Fibroblast of lung (primary cell): Measurements from ENCODE around the gene ITGA8. TPM values are rescaled to one million over a fixed set of nuclear protein-coding genes. Genes with fewer than 3 reads are reported as not detected.
A peak's percentile ranks its signal among the peaks of the same experiment; 100 is the strongest.

Experiments
- DNase-seq, 2 donors: peaks; one replicate each; pipeline versions ENCODE4 v3.0.0 to v3.0.0-alpha.2; 2010; ENCODE audit warnings: low read depth in 2 of 2
- H2AFZ ChIP-seq: 2 replicates; pipeline ENCODE4 v1.5.1; 2012; ENCODE audit warnings: low read length, control low read depth, inconsistent platforms
- H3K27ac ChIP-seq: 2 replicates; pipeline ENCODE4 v1.5.1; 2011; ENCODE audit warnings: low read length, control low read depth; ENCODE audit not compliant: insufficient read depth
- H3K27me3 ChIP-seq: 2 replicates; pipeline ENCODE4 v1.5.1; 2011; ENCODE audit warnings: mild to moderate bottlenecking, low read length; ENCODE audit not compliant: control insufficient read depth, insufficient read depth
- H3K36me3 ChIP-seq: 2 replicates; pipeline ENCODE4 v1.5.1; 2011; ENCODE audit warnings: low read length; ENCODE audit not compliant: control insufficient read depth, insufficient read depth
- H3K4me1 ChIP-seq: 2 replicates; pipeline ENCODE4 v1.5.1; 2011; ENCODE audit warnings: low read length; ENCODE audit not compliant: control insufficient read depth, insufficient read depth; ENCODE audit errors: extremely low read depth
- H3K4me2 ChIP-seq: 2 replicates; pipeline ENCODE4 v1.5.1; 2011; ENCODE audit warnings: low read length, control low read depth; ENCODE audit not compliant: insufficient read depth; ENCODE audit errors: extremely low read depth
- H3K4me3 ChIP-seq, 4 experiments: fragments of 200-600 bp in 1 of 4; sonication (generic) in 1 of 4; replicated peaks in 1 of 4; 2 replicates each; pipeline ENCODE4 v1.5.1; 2011 to 2016; ENCODE audit warnings: low read length in 4 of 4, low read depth in 3 of 4, mild to moderate bottlenecking in 3 of 4, control low read depth in 2 of 4, inconsistent platforms in 1 of 4, mixed read lengths in 1 of 4; ENCODE audit not compliant: insufficient read depth in 1 of 4; ENCODE audit errors: control extremely low read depth in 1 of 4
- H3K79me2 ChIP-seq: 2 replicates; pipeline ENCODE4 v1.5.1; 2012; ENCODE audit warnings: mild to moderate bottlenecking, low read length, inconsistent platforms; ENCODE audit not compliant: control insufficient read depth, insufficient read depth
- H3K9ac ChIP-seq: 2 replicates; pipeline ENCODE4 v1.5.1; 2011; ENCODE audit warnings: mild to moderate bottlenecking, low read length, control low read depth; ENCODE audit not compliant: insufficient read depth
- H3K9me3 ChIP-seq: 2 replicates; pipeline ENCODE4 v1.5.1; 2012; ENCODE audit warnings: low read depth, low read length; ENCODE audit not compliant: control insufficient read depth, insufficient read depth
- H4K20me1 ChIP-seq: 2 replicates; pipeline ENCODE4 v1.5.1; 2011; ENCODE audit warnings: low read length; ENCODE audit not compliant: control insufficient read depth, insufficient read depth; ENCODE audit errors: extremely low read depth
- EZH2 ChIP-seq: IDR thresholded peaks from 2 replicates; pipeline ENCODE4 v1.5.1; 2012; ENCODE audit warnings: low read length, control low read depth, mild to moderate bottlenecking; ENCODE audit errors: missing control alignments
- polyA plus RNA-seq, 2 donors: library from polyadenylated mRNA; depleted of rRNA in 1 of 2; stranded (reverse) in 1 of 2; unstranded in 1 of 2; fragments of >200 nt; gene quantifications; 2 replicates each; pipeline ENCODE4 v1.2.1, GENCODE V29; 2011 to 2012; ENCODE audit warnings: missing spikeins in 1 of 2
- total RNA-seq: library from RNA; depleted of rRNA; stranded (reverse); fragments of >200 nt; gene quantifications from 2 replicates; pipeline ENCODE4 v1.2.1, GENCODE V29; 2014
- TF ChIP-seq, protein P1 (sequence below), 2 donors: IDR thresholded peaks in 1 of 2; conservative IDR thresholded peaks in 1 of 2; 1 replicate in 1 of 2; 2 replicates in 1 of 2; pipeline ENCODE4 v1.5.1; 2011 to 2012; ENCODE audit warnings: low read length in 2 of 2, control low read depth in 1 of 2, inconsistent platforms in 1 of 2, low read depth in 1 of 2, mild to moderate bottlenecking in 1 of 2

Gene ITGA8
- total and polyA plus RNA-seq, 2 donors (not counting 1 experiment from before 2014, with no cell fraction given) = 0.62 to 0.99 TPM

GRCh38 chr10:15703944-15704580 is 15.7 kb downstream of the ITGA8 start:
- H3K27me3 ChIP-seq = no peaks in the 10 kb centered on the region
- no peaks in the 10 kb centered on the region for H3K36me3 ChIP-seq
- no peaks in the 10 kb centered on the region for H4K20me1 ChIP-seq
- no peak overlapping the region for H3K9ac ChIP-seq
- H3K9me3 ChIP-seq = no peaks in the 10 kb centered on the region
- TF ChIP-seq, protein P1, sequence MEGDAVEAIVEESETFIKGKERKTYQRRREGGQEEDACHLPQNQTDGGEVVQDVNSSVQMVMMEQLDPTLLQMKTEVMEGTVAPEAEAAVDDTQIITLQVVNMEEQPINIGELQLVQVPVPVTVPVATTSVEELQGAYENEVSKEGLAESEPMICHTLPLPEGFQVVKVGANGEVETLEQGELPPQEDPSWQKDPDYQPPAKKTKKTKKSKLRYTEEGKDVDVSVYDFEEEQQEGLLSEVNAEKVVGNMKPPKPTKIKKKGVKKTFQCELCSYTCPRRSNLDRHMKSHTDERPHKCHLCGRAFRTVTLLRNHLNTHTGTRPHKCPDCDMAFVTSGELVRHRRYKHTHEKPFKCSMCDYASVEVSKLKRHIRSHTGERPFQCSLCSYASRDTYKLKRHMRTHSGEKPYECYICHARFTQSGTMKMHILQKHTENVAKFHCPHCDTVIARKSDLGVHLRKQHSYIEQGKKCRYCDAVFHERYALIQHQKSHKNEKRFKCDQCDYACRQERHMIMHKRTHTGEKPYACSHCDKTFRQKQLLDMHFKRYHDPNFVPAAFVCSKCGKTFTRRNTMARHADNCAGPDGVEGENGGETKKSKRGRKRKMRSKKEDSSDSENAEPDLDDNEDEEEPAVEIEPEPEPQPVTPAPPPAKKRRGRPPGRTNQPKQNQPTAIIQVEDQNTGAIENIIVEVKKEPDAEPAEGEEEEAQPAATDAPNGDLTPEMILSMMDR (conservative IDR thresholded peaks at IDR 0.05 in 1 of 2, IDR thresholded peaks at IDR 0.05 in 1 of 2; ENCODE audit: low read depth in 1 of 2, low read length in 2 of 2) = no peak
- TF ChIP-seq EZH2 = no peak
- DNase-seq = no peak
- H3K4me3 ChIP-seq = no peak overlapping the region
- H2AFZ ChIP-seq = no peak overlapping the region
- H3K4me1 ChIP-seq = no peaks in the 10 kb centered on the region
- H3K79me2 ChIP-seq = no peaks in the 10 kb centered on the region
- H3K27ac ChIP-seq = no peak overlapping the region
- H3K4me2 ChIP-seq = no peak overlapping the region

GRCh38 chr10:15703151-15703880 is 16.4 kb downstream of the ITGA8 start:
- no peak overlapping the region for H3K27ac ChIP-seq
- no peak overlapping the region for H2AFZ ChIP-seq
- no peak overlapping the region for H3K4me3 ChIP-seq
- H3K4me1 ChIP-seq = no peaks in the 10 kb centered on the region
- TF ChIP-seq, protein P1 (conservative IDR thresholded peaks at IDR 0.05 in 1 of 2, IDR thresholded peaks at IDR 0.05 in 1 of 2; ENCODE audit: low read depth in 1 of 2, low read length in 2 of 2) = no peak
- TF ChIP-seq EZH2 = no peak
- H3K79me2 ChIP-seq = no peaks in the 10 kb centered on the region
- H3K9me3 ChIP-seq = no peaks in the 10 kb centered on the region
- no peaks in the 10 kb centered on the region for H3K27me3 ChIP-seq
- no peak overlapping the region for H3K9ac ChIP-seq
- no peaks in the 10 kb centered on the region for H3K36me3 ChIP-seq
- no peaks in the 10 kb centered on the region for H4K20me1 ChIP-seq
- DNase-seq = peak in 1 of 2 donors; percentile 63
- no peak overlapping the region for H3K4me2 ChIP-seq

- no peaks in the 10 kb centered on the region for H4K20me1 ChIP-seq
- no peaks in the 10 kb centered on the region for H3K36me3 ChIP-seq
- H3K79me2 ChIP-seq = no peaks in the 10 kb centered on the region
- no peaks in the 10 kb centered on the region for H3K4me1 ChIP-seq
- H3K27ac ChIP-seq = no peak overlapping the region
- no peaks in the 10 kb centered on the region for H3K9me3 ChIP-seq
- no peak overlapping the region for H3K4me2 ChIP-seq
- H2AFZ ChIP-seq = no peak overlapping the region
- H3K4me3 ChIP-seq = no peak overlapping the region
- no peaks in the 10 kb centered on the region for H3K27me3 ChIP-seq
- DNase-seq = no peak
- H3K9ac ChIP-seq = no peak overlapping the region
- no peak for TF ChIP-seq EZH2
- TF ChIP-seq, protein P1 (conservative IDR thresholded peaks at IDR 0.05 in 1 of 2, IDR thresholded peaks at IDR 0.05 in 1 of 2; ENCODE audit: low read depth in 1 of 2, low read length in 2 of 2) = no peak
Observed at GRCh38 chr10:15700078-15700674, 19.5 kb downstream of the ITGA8 start.
